Pancreas (tissue), 10 donors: ENCODE measurements around the gene FOXC2. TPM values are rescaled to one million over a fixed set of nuclear protein-coding genes. Genes with fewer than 3 reads are reported as not detected.

ENCODE experiments used
- ATAC-seq, 4 donors: fragments of 200-7000 bp; cut with Tn5 transposase; one replicate each; pipeline versions ENCODE4 v1.8.0 to v1.9.1; 2020; ENCODE audit warnings: mild to moderate bottlenecking in 4 of 4, moderate library complexity in 4 of 4
- DNase-seq, 6 donors: peaks; one replicate each; pipeline ENCODE4 v3.0.0-alpha.2; 2020
- FAIRE-seq: peaks from 2 replicates; lab custom pipeline; 2012; peaks lifted over from hg19 to GRCh38; lab: Jason Lieb, UNC
- H3K27ac ChIP-seq, 4 donors: fragments of 200-600 bp; sonication (generic); 1 replicate in 3 of 4; 2 replicates in 1 of 4; pipeline versions ENCODE4 v1.5.0 to v1.8.0; 2020
- H3K27me3 ChIP-seq, 4 donors: fragments of 200-600 bp; one replicate each; pipeline ENCODE4 v1.8.0; 2021
- H3K36me3 ChIP-seq, 3 donors: fragments of 200-600 bp; sonication (generic) in 1 of 3; one replicate each; pipeline versions ENCODE4 v1.5.0 to v1.8.0; 2020 to 2021
- H3K4me1 ChIP-seq, 3 donors: fragments of 200-600 bp; one replicate each; pipeline ENCODE4 v1.8.0; 2021
- H3K4me3 ChIP-seq, 4 donors: fragments of 200-600 bp; sonication (generic) in 2 of 4; one replicate each; pipeline versions ENCODE4 v1.5.0 to v1.8.0; 2020 to 2021
- H3K9me3 ChIP-seq, 4 donors: fragments of 200-600 bp; one replicate each; pipeline ENCODE4 v1.8.0; 2021
- CTCF ChIP-seq, 4 donors: fragments of 200-600 bp; sonication (generic) in 3 of 4; IDR thresholded peaks; one replicate each; pipeline versions ENCODE4 v1.5.0 to v1.8.0; 2021; ENCODE audit warnings: antibody characterized with exemption in 4 of 4
- WGBS, 2 donors: extraction: QIAGEN DNeasy Blood & Tissue Kit; methylation state at CpG; one replicate each; pipeline ENCODE4 v1.1.7; 2013; 5-methylcytosine and 5-hydroxymethylcytosine counted together
- intact Hi-C, 3 donors: fragments of 100-400 bp; cut with DNase I; formaldehyde crosslinking; loops; one replicate each; pipeline versions ENCODE4 v1.11.1 to v1.14.2; 2022
- polyA plus RNA-seq, 2 donors: library from polyadenylated mRNA; stranded (reverse); fragments of 200-250 nt; gene quantifications; one replicate each; pipeline ENCODE4 v1.2.3, GENCODE V29; 2013
- total RNA-seq, 6 donors: library from RNA; stranded (reverse); fragmentation: NEBNext Ultra II Directional in 4 of 6; extraction: Animal tissue kit (Norgen Biotek cat#: 25700) in 4 of 6; gene quantifications; one replicate each; pipeline versions ENCODE4 v1.2.1 to v1.2.4, GENCODE V29; 2021 to 2023
- donor health status: healthy with polysubstance abuse.
- donor health status: DM: no; HTN: no; CAD: no; lungs with moderate emphysema.
- donor health status: DM: no; HTN: no; CAD: no.
- donor health status: control.
- donor health status: control.
- donor health status: Bipolar disorder and iron deficiency.
- donor health status: DM: yes; HTN: yes; CAD: no.
- donor health status: DM: no; HTN: no; CAD: no.
- donor health status: DM: no; HTN: no; CAD: no.
- donor health status: DM: yes; HTN: yes; CAD: no.

FOXC2 gene
- total and polyA plus RNA-seq, 8 donors: 0.06 to 0.23 (median 0.17) TPM; not detected in 3

GRCh38 chr16:86562356-86562755 lies 4.3 kb upstream of the FOXC2 start:
- Histone ChIP-seq H3K4me3 (no peak overlapping the region), H3K9me3 (no peaks in the 10 kb centered on the region), H3K36me3 (no peaks in the 10 kb centered on the region), H3K27me3 (peaks cover 0 to 39% (median 18%) of the 10 kb centered on the region in 4 donors), H3K4me1 (peaks cover 0 to 6% (median 0%) of the 10 kb centered on the region in 3 donors), H3K27ac (no peak overlapping the region)
- FAIRE-seq (no peak), ATAC-seq (no peak), DNase-seq (no peak)
- 63 to 64% methylated on average over 6 of the region's 6 CpGs for WGBS, 2 donors
- TF ChIP-seq CTCF (IDR thresholded peaks at IDR 0.05): no peak
- intact Hi-C loops: loop anchor here in 2 of 3 donors (5.0 to 10.0 kb wide), 3 partner anchors 720 to 735 kb away; no protein-coding TSS in a partner anchor

- peaks cover 0 to 41% (median 18%) of the 10 kb centered on the region in 4 donors for H3K27me3 ChIP-seq
- FAIRE-seq (peak; percentile 54), DNase-seq (peak; percentile 78 to 93 (median 88)), ATAC-seq (peak; percentile 96 to 99 (median 98))
- peaks cover 0 to 6% (median 0%) of the 10 kb centered on the region in 3 donors for H3K4me1 ChIP-seq
- peak overlapping the region in 2 of 4 donors; percentile 13 to 23 for H3K4me3 ChIP-seq
- no peaks in the 10 kb centered on the region for H3K36me3 ChIP-seq
- intact Hi-C loops: loop anchor here in 2 of 3 donors (5.0 to 10.0 kb wide), 3 partner anchors 719 to 734 kb away; no protein-coding TSS in a partner anchor
- WGBS, 2 donors: 1% methylated on average over 41 of the region's 41 CpGs
- no peaks in the 10 kb centered on the region for H3K9me3 ChIP-seq
- TF ChIP-seq CTCF (IDR thresholded peaks at IDR 0.05): peak; percentile 99 to 100 (median 100)
- no peak overlapping the region for H3K27ac ChIP-seq
These were observed 2.9 kb upstream of the FOXC2 start for GRCh38 chr16:86563469-86564345.

GRCh38 chr16:86565181-86565631 lies 1.4 kb upstream of the FOXC2 start:
- Histone ChIP-seq H3K4me1 (peaks cover 0 to 6% (median 0%) of the 10 kb centered on the region in 3 donors), H3K36me3 (no peaks in the 10 kb centered on the region), H3K27me3 (peaks cover 0 to 44% (median 20%) of the 10 kb centered on the region in 4 donors), H3K9me3 (no peaks in the 10 kb centered on the region), H3K27ac (no peak overlapping the region), H3K4me3 (no peak overlapping the region)
- WGBS, 2 donors: 26 to 29% methylated on average over 16 of the region's 16 CpGs
- intact Hi-C loops: loop anchor here in 2 of 3 donors (5.0 to 10.0 kb wide), 2 partner anchors 712 to 720 kb away; no protein-coding TSS in a partner anchor
- no peak for FAIRE-seq
- no peak for ATAC-seq
- TF ChIP-seq CTCF (IDR thresholded peaks at IDR 0.05): no peak
- no peak for DNase-seq

- 5 to 7% methylated on average over 40 to 53 of the region's 53 CpGs for WGBS, 2 donors
- Histone ChIP-seq H3K9me3 (no peaks in the 10 kb centered on the region), H3K36me3 (no peaks in the 10 kb centered on the region), H3K4me3 (peak overlapping the region in 1 of 4 donors; percentile 32), H3K27ac (no peak overlapping the region), H3K27me3 (peaks cover 0 to 44% (median 20%) of the 10 kb centered on the region in 4 donors), H3K4me1 (peaks cover 0 to 6% (median 0%) of the 10 kb centered on the region in 3 donors)
- ATAC-seq (no peak), FAIRE-seq (no peak), DNase-seq (no peak)
- no peak for TF ChIP-seq CTCF (IDR thresholded peaks at IDR 0.05)
- intact Hi-C loops: loop anchor here in 2 of 3 donors (5.0 to 10.0 kb wide), 2 partner anchors 711 to 719 kb away; no protein-coding TSS in a partner anchor
These were observed 751 bp upstream of the FOXC2 start for GRCh38 chr16:86565644-86566511.
